ENCODE results near the gene CCDC141.
A peak's percentile ranks its signal among the peaks of the same experiment; 100 is the strongest.
"Not testable (repeated sequence)": the region's sequence is repeated elsewhere in the genome, so short reads cannot be mapped to it uniquely, and the experiment has no call there.

The CCDC141 gene

DNA sequence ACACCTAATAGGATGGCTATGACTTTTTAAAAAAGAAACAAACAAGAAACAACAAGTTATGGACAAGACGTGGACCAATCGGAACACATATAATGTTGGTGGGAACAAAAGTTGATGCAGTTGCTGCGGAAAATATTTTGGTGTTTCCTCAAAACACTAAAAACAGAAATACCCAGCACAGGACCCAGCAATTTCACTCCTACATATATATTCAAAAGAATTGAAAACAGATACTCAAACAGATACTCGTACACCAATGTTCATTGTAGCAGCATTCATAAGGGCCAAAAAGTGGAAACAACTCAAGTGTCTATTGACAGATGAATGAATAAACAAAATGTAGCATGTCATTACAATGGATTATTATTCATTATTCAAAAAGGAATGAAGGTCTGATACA is 12.1 kb downstream of the CCDC141 start:
- no peak for DNase-seq

DNA sequence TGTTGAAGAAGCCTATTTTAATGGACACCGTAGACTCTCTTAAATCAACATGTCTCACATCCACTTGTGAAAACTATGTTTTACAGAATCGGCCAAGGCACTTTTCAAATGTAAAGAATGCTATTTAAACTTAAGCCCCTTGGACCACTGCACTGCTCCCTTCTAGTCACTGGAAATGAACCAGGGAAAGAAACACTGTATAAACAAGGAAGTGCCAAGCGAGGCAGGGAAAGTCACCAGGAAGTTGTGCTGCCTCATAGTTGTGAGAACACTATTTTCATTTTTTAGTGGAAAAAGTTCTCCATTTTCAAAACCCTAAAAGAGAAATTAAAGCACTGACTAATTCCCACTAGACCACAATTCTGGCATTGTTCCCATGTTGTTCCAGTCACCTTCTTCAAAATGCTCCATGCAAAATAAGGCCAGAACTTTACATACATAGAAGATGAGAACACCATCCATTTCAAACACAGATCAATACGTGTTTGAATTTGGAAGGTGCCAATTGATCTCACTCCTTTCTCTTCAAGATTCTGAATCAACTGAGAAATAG is 13.5 kb downstream of the CCDC141 start:
- DNase-seq, result no peak

DNA sequence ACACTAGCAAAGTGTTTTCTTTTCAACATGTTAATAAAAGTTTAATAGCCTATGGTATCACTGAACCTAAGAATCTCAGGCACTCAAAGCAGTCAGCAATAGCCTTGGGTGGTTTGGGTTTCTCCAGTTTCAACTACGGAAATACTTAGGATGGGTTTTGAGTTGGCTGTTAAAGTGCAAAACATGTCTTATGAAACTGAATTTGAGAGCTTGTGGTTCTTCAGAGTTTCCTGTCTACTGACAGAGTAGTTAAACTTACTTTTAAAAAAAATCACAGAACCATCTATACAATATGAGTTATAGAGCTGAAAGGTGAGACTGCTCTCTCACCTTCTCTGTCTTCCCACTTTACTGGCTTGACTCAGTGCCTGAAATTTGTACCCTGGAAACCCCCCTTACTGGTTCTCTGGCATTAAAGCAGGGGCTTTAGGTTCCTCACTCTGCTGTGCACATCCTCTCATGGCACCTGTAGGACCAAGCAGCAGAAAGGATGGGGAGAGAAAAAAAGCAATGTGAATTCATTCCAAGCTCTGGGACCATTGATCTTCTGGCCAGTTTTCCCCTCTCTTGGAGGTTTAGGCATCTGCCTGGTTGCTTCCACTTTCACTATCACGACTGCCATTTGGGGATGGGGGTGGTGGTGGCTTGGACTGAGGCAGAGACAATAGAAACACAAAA is 18.1 kb downstream of the CCDC141 start:
- DNase-seq, result peak; percentile 28

DNA sequence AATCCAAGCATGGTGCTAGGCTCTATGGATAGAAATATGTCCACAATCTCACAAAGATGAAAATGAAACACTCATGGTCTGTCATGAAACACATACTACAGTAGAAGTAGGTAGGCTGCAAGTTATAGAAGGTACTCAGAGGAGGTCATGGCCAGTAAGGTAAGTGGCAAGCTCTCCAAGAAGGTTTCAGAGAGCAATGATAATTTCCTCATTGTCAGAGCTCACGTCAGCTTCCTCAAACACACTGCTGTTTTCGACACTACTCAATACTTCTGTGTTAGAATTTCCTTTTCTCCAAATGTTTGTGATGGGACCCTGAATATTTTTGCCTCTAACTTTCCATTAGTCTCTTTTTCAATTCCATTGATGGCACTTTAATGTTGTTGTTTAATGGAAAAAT is 25.5 kb downstream of the CCDC141 start:
- no peak for DNase-seq

DNA sequence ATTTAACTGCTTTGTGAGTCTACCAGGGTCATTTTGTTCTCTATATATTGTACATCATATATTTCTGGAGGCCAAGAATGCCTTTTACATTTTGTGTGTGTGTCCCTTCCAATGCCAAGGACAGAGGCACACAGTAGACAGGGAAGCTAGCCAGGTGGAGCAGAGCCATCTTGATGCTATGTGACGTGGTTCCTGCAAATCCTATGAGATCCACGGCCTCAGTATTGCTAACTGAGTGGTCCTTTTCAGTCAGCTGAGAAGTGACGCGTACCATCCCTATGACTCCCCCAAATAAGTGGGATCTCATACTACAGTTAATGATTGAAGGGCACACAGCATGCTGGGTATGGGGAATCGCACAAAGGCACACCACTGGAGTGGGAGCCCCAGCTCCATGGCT is 27.3 kb downstream of the CCDC141 start:
- no peak for DNase-seq

DNA sequence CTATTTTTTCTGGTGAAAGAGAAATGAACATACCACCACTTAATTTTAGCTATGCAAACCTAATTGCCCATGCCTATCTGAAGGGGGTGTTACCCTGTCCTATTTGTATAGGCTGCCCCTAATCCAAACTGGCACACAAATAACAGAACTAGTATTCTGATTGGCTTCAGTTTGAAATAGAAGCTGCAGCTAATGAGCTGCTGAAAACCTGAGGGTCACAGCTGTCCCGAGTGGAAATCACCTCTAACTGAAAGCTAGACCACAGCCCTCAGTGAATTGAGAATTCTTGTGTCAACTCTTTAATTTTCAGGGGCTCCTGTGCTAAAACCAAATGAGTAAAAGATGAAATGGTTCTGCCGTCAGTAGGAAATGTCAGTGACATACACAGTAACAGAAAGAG is 28.7 kb downstream of the CCDC141 start:
- no peak for DNase-seq

DNA sequence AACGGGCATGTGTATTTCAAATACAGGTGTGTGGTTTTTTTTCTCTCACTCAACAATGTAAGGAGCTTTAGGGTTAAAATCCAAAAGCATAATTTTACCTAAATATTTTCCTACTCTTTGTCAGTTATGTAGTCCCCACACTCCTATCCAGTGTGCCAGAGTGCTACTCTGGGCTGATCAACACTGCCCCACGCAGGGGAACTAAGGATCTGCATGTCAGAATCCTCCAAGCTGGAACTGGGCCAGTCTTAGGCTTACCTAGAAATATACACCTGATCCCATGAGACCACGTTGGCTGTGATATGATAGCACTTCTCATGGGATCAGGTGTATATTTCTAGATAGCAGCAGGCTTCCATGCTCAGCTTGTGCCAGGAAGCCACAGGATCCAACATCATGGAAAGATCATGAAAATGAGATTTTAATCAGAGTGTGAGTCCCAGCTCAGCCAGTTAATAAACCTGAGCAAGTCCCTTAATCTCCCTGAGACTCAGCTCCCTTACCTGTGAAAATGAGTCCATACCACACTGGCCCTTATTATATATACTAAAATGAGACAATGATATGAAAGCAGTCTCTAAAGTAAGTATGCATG is 29.7 kb downstream of the CCDC141 start:
- DNase-seq, result no peak

DNA sequence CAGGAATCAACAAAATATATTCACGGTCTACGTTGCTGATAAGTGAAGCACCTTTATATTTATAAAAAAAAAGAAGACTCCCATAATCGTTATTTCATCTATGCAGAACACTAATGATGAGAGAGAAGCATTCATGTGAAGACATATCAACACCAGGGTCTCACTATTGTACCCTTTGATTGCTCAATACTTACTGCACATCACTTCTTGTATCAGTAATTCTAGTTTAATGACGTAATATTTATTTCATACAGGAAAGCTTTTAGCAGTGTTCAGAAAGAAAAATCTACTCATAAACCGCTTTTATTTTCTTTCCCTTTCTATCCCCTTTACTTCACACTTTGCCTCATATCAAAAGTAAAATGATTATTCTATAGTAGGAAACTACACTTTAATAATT is 30.7 kb downstream of the CCDC141 start:
- no peak for DNase-seq

DNA sequence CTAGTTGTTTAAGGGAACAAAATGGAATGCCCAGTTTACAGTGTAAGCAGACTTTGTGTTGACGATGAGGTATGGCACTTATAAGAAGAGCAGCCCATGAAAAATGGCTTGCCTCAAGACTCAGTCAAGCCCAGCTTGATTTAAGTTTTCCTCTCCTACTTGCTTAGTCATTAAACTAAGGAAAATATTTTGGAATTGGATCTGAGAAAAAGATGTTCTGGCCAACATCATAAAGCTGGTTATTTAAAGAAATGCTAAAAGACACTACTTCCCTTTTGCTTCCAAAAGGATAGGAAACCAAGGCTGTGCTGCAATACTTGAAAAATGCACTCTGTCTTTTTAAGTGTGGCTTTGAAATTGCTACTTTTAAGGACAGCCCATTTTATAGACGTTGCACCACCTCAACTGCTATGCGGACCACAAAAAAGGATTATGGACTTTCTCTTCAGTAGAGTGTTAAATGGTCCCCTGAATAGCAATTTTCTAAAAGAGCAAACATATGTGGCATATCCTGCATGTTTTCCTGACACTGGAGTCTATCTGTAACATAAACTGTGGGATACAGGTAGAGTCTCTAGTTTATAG is 32.1 kb downstream of the CCDC141 start:
- DNase-seq, result no peak

DNA sequence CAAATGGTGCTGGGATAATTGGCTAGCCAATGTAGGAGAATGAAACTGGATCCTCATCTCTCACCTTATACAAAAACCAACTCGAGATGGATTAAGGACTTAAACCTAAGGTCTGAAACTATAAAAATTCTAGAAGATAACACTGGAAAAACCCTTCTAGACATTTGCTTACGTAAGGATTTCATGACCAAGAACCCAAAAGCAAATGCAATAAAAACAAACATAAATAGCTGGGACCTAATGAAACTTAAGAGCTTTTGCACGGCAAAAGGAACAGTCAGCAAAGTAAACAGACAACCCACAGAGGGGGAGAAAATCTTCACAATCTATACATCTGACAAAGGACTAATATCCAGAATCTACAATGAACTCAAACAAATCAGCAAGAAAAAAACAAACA is 35.7 kb downstream of the CCDC141 start:
- DNase-seq, result not testable (repeated sequence)

DNA sequence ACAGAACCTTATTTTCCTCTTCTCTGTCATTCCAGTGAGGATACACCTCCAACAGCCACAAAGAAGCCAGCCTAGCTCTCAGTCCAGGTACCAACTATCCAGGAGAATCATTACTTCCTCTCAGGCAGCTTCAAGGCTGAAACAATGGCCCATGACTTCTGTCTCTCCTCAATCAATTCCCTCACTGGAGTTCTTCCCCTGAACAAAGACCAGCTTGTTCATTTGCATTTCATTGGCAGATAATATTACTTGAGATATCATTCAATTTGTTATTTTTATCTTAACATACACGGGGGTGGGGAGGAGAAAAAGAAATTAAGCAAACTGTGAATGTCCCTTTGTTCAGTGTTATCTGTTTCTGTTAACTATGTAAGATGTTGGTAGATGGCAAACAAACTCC is 44.0 kb downstream of the CCDC141 start:
- DNase-seq, result no peak

DNA sequence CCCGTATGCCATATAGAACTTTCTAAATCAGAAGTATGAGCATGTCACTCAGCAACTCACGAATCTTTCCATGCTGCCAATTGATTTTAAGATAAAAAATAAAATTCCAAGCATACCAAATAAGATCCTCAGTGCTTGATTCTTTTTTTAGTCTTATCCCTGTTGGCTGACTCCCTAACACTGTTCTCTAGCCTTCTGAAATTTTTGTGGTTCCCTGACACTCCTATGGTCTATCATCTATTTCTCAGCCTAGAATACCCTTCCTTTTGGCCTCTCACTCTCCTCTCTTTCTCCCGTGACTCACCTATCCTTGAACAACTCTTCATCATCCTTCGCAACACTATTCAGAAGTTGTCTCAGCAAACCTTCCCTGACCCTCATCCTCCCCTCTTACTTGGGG is 50.5 kb downstream of the CCDC141 start:
- DNase-seq, result no peak

DNA sequence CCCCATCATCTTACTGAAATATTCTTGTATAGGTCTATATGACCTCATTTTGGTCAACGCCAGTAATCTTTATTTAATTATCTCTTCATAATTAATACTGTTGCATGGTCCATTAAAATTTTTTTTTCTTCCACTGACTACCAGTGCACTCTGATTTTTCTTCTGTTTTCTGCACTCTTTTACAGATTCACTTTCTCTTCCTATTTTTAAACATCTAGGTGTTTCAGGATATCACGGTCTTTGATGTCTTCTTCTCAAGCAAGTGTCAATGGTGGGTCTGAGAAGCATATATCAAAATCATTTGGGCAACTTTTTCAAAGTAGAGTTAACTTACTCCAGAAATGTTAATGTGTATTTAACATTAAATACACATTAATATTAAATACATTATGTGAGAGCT is 51.4 kb downstream of the CCDC141 start:
- no peak for DNase-seq

DNA sequence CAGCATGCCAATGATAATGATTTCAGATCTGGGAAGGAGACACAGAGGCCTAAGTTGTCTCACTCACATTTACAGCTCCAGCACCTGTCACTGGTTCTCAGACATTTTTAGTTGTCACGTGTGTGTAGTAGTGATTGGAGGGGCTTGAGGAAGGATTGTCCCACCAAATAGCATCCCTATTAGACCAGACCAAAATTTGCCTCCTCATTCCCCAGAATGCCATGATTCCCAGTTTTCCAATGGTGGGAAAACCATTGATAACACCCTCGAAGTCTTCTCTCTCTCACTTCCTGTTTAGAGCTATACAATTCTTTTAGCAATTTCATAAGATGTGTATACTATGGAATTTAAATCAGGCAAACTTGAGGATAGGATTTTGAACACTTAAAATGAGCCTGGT is 52.5 kb downstream of the CCDC141 start:
- DNase-seq, result no peak

DNA sequence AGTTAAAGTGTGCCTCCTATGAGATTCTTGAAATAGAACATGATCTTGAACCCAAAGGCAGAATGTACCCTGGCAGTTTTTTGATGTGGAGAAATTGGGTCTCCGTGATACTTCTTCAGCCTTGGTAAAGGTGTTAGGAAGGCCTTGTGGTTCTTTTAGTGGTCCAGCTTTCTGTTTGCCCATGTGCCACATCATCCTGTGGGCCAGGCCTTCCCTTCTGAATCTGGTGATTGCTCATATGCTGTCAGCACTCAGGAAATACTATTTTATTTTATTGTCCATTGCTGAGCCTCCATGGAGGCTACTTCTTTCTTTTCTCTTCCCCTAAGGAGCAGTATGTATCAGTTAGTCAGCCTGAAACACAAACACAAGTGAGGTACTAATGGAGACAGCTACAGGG is 52.9 kb downstream of the CCDC141 start:
- no peak for DNase-seq

DNA sequence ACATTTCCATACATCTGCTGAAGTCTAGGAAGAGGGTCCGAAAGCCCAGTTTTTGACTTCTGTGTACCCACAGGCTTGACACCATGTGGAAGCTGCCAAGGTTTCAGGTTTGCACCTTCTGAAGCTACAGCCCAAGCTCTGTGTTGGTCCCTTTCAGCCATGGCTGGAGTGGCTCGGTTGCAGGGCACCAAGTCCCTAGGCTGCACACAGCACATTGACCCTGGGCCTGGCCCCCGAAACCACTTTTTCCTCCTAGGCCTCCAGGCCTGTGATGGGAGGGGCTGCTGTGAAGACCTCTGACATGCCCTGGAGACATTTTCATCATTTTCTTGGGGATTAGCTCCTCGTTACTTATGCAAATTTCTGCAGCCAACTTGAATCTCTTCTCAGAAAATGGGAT is 55.7 kb downstream of the CCDC141 start:
- no peak for DNase-seq

DNA sequence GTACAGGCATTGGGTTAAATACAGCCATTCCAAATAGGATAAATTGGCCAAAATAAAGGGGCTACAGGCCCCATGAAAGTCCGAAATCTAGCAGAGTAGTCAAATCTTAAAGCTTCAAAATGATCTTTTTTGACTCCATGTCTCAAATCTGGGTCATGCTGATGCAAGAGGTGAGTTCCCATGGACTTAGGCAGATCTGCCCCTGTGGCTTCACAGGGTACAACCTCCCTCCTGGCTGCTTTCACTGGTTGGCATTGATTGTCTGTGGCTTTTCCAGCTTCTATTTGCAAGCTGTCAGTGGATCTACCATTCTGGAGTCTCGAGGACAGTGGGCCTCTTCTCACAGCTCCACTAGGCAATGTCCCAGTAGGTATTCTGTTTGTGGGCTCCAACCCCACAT is 56.1 kb downstream of the CCDC141 start:
- no peak for DNase-seq

DNA sequence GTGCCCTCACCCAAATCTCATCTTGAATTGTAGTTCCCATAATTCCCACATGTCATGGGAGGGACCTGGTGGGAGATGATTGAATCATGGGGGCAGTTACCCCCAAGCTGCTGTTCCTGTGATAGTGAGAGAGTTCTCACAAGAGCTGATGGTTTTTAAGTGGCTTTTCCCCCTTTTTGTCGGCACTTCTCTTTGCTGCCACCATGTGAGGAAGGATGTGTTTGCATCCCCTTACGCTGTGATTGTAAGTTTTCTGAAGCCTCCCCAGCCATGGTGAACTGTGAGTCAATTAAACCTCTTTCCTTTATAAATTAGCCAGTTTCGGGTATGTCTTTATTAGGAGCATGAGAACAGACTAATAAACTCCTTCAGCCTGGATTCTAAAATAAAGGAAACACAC is 57.2 kb downstream of the CCDC141 start:
- not testable (repeated sequence) for DNase-seq

DNA sequence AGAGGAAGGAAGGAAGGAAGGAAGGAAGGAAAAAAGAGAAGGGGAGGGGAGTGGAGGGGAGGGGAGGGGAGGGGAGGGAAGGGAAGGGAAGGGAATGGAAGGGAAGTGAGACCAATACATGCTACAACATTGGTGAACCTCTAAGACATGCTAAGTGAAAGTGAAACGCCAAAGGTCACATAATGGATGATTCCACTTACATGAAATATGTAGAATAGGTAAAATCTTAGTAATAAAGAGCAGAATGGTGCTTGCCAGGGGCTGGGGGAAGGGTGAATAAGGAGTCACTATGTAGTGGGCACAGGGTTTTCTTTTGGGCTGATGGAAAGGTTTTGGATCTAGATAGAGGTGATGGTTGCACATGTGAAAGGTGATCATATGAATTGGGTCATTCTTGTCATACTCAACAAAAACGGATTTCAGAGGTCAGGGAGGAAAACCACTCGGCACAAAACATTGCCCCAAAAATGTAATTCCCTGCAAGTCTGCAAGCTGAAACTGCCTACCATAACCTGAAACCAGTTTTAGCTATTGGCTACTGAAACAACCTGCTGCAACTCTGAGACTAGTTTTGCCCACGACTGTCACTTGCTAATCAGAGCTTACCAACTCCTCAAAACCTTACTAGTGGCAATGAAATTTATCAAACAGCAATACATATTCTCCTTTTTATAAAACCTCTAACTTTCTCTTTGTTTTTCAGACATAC is 59.2 kb downstream of the CCDC141 start:
- no peak for DNase-seq

DNA sequence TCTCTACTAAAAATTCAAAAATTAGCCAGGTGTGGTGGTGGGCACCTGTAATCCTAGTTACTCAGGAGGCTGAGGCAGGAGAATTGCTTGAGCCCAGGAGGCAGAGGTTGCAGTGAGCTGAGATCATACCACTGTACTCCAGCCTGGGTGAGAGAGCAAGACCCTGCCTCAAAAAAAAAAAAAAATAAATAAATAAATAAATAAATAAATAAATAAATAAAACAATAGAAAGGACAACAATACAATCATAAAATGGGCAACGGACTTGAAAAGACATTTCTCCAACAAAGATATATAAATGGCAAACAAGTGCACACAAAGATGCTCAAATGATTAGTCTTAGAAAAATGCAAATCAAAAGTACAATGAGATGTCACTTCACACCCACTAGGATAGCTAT is 60.5 kb downstream of the CCDC141 start:
- DNase-seq, result not testable (repeated sequence)

DNA sequence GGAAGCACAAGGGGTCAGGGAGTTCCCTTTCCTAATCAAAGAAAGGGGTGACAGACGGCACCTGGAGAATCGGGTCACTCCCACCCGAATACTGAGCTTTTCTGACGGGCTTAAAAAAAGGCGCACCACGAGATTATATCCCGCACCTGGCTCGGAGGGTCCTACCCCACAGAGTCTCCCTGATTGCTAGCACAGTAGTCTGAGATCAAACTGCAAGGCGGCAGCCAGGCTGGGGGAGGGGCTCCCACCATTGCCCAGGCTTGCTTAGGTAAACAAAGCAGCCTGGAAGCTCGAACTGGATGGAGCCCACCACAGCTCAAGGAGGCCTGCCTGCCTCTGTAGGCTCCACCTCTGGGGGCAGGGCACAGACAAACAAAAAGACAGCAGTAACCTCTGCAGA is 67.3 kb downstream of the CCDC141 start:
- DNase-seq, result not testable (repeated sequence)

DNA sequence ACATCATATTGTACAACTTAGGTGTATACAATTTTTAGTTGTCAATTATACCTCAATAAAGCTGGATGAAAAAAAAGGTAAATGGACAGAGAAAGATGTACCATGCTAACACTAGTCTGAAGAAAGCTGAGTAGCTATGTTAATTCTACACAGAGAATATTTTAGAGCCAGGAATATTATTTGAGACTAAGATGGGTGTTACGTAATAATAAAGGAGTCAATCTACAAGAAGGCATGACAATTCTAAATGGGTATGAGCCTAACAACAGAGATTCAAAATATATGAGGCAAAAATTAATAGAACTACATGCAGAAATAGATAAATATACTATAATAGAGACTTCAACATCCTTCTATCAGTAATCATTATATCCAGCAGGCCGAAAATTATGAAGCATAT is 69.1 kb downstream of the CCDC141 start:
- DNase-seq, result no peak

DNA sequence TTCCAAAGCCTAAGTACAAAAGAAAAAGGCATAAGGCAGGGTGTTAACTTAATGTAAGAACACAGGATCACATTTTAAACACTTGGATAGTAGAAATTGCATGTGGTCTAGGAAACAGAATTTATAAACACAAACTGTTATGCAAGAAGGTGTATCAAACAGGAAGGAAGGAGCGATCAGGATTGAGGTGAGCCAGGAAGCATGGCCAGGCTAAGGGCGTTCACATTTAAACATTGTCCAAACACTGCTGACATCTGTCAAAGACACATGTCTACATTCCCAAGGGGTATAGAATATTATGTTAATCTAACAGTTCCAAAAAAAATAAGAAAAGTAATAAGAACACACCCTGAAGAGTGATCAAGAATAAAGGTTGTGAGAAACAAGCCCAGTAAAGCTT is 71.3 kb downstream of the CCDC141 start:
- DNase-seq, result no peak

DNA sequence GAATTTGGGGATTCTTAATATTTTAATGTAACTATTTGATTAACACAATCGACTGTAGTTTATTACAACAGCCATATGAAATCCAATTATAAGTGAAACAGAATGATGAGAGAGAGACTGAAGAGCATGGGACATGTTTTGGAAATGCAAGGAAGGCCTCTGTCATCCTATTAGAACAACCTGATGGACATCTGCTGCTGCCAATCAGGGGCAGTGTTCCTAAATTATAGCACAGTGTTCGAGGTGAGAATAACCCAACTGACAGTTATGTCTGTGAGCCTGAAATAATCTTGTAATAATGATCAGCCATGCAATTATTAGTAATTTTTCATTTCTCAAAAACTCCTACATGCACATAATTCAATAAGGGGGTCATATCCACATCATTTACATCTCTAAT is 73.6 kb downstream of the CCDC141 start:
- no peak for DNase-seq
